CD4-positive, alpha-beta T cell treated with Interleukin-17A for 4 hours (primary cell): Measurements from ENCODE around the gene C2orf92.
"Not testable (repeated sequence)": the region's sequence is repeated elsewhere in the genome, so short reads cannot be mapped to it uniquely, and the experiment has no call there.

Source experiments
- DNase-seq: peaks from one replicate; pipeline ENCODE4 v3.0.0-alpha.2; 2020; ENCODE audit warnings: mixed read lengths

Gene C2orf92

GRCh38 chr2:97669448-97669847 is at the start of gene C2orf92:
C2orf92 (plus strand) TSS chr2:97669713; CDS start chr2:97669789, 76 bp downstream.
- DNase-seq = no peak

DNA sequence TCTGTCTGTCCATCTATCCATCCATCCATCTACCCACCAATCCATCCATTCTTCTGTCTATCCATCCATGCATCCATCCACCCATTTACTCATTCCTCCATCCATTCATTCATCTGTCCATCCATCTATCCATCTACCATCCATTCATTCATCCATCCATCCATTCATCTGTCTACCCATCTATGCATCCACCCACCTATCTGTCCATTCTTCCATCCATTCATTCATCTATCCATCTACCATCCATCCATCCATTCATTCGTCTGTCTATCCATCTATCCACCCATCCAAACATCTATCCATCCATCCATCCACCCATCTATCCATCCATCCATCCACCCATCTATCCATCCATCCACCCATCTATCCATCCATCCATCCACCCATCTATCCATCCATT is 49.0 kb upstream of the C2orf92 start:
- DNase-seq = not testable (repeated sequence)

GRCh38 chr2:97622976-97623375 is 46.5 kb upstream of the C2orf92 start:
- not testable (repeated sequence) for DNase-seq

DNA sequence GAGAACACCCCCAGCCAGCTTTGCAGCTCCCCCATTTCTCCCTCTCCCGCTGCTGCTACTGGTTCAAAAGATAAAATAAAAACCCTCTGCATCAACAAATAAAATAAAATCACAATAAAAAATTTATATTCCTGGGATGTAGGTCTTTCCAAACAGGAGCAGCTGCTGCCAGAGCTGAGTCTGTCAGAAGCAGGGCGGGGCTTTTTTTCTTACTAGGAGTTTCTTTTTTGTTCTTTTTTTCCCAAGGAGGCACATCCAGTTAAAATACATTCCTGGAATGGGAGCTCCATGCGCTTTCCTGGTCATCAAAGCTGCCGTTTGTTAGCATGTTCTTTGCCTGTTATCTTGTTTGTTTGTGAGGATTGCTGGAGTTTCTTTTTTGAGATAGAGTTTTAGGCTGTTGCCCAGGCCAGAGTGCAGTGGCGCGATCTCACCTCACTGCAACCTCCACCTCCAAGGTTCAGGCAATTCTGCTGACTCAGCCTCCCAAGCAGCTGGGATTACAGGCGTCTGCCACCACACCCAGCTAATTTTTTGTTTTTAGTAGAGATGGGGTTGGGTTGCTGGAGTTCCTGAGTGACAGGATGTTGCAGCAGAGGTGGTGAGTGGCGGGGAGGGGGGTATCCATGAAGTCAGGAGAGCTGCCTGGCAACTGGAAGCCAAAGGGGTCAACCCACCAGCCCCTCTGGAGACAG is 44.0 kb upstream of the C2orf92 start:
- DNase-seq = not testable (repeated sequence)

- not testable (repeated sequence) for DNase-seq
Observed at GRCh38 chr2:97626049-97626430, 43.5 kb upstream of the C2orf92 start.

- no peak for DNase-seq
Observed at GRCh38 chr2:97644023-97644717, 25.3 kb upstream of the C2orf92 start.

- no peak for DNase-seq
Observed at GRCh38 chr2:97645112-97645694, 24.3 kb upstream of the C2orf92 start.

GRCh38 chr2:97645695-97646629 is 23.6 kb upstream of the C2orf92 start, which contains the start of gene COX5B:
COX5B (plus strand) TSS chr2:97646062; CDS start chr2:97646087, 25 bp downstream.
- peak; percentile 99 for DNase-seq

- DNase-seq = no peak
Observed at GRCh38 chr2:97646977-97647376, 22.5 kb upstream of the C2orf92 start.

DNA sequence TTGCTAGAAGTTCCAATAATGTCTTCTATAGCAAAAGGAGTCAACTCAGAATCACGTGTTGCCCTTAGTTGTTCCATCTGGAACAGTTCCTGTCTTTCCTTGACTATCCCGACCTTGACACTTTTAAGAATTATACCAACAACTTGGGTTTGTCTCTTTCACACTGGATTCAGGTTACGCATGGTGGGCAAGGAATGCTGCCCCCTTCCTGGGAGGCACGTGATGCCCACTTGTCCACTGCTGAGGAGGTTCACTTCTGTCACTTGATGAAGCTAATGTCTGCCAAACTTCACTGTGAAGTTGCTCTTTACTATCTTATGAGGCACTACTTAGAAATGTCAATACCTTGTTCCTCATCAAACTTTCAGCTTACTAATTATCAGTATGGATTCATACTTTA is 18.4 kb upstream of the C2orf92 start:
- no peak for DNase-seq

DNA sequence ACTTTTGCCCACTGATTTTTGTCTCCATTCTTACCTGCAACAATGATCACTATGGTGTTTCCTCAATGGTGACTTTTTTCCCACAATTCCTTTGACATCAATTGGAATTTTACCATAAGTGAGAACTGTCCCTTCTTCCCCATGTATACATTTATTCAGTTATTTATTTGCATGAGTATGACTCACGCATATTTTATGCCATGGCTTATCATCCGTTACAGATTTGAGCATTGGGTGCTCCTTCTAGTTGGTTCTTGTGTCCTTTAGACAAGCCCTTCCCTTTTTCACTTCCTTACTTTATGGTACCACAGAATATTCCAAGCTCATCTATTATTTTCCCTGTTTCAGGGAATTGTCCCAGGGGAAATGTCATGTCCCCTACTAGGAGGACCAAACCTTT is 16.0 kb upstream of the C2orf92 start:
- no peak for DNase-seq

GRCh38 chr2:97653874-97654273 is 15.6 kb upstream of the C2orf92 start:
- no peak for DNase-seq

DNA sequence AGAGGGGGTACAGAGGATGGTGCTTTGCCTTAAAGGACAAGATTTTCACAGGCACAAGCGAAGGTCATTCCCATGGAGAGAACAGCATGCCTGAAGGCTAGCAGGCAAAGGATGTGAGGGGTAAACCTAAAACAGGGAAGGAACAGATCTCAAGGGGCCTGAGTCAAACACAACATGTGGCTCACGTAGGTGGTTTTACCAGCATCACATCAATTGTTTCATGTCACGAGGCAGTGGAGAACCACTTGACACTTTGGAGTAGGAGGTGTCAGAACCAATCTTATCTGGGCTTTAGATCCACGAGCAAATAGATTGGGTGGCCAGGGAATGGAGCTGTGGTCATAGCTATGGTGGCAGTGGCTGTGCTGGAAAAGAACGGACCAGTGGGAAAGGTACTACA is 15.2 kb upstream of the C2orf92 start:
- DNase-seq = no peak

- no peak for DNase-seq
Observed at GRCh38 chr2:97654791-97655190, 14.7 kb upstream of the C2orf92 start.

DNA sequence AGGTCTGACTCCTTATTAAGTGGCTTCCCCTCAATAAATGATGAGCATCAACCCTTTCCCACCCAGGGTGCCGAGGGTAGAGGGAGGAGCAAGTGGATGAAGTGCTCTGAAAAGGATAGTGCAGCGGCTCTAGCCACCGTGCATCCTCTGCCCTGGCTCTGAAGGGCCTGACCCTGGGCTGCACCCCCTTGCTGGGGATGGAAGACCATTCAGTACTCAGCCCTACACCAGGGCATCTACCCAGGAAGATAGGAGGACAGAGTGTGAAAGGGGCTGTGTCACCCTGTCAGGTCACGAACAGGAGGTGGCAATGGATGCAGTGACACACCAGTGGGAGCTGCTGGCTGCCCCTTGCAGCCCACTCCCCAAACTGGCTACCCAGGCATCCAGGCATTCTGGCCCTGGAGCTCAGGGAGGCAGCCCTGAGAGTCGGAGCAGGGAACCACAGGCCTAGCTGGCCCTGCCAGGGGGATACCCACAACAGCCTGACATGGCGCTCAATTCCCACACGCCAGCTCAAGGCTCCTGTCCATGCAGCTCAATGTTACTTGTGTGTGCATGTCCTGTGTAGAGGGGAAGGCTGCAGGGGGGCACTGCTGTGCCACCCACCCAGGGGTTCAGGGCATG is 13.3 kb upstream of the C2orf92 start:
- no peak for DNase-seq

DNA sequence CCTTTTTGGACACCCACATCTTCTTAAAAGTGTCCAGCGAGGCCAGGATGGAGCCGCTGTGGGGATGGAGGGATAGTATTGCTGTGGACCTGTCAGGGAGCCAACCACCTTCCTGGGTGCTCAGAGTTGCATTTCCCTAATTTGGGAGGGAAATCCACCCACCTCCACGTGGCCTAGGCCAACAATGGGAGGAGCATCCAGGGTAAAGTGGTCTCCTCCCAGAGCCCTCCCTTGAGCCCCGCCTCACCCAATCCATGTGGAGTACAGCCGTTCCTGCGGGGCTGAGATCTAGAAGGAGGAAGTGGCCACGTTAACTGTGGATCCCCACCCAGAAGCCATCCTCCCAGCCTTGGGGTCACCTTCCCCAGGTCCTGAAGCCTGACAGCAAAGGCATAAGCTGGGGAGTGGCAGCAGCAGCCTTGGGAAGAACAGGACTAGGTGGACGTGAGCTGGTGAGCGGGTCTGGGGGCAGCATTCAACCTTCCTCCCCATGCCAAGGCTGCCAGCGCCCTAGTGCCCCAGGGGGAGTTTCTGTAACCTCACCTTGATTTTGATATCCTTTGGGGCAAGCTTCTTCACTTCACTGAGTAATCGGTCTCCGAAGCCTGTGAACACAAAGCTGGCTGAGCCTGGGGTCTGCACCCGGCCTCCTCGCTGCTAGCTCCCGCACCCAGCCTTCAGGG is 12.5 kb upstream of the C2orf92 start:
- DNase-seq = no peak

GRCh38 chr2:97657986-97658690 is 11.4 kb upstream of the C2orf92 start:
- DNase-seq = no peak

- no peak for DNase-seq
Observed at GRCh38 chr2:97658691-97659157, 10.8 kb upstream of the C2orf92 start.

- no peak for DNase-seq
Observed at GRCh38 chr2:97659256-97660043, 10.1 kb upstream of the C2orf92 start.
